T-helper 1 cell treated with Interleukin-12 subunit alpha and Interleukin-12 subunit beta and Interleukin-4 antibody, amounts not matched to agents 30 μg/mL and 1 μg/mL, for 36 hours (primary cell): ENCODE measurements around the gene RASAL2.
A peak's percentile ranks its signal among the peaks of the same experiment; 100 is the strongest.

Source experiments
- H3K27ac Mint-ChIP-seq: one replicate; pipeline ENCODE4 v1.8.0; 2021; ENCODE audit warnings: mild to moderate bottlenecking, mixed read lengths
- H3K27me3 Mint-ChIP-seq: one replicate; pipeline ENCODE4 v1.8.0; 2021; ENCODE audit warnings: low read depth, mixed read lengths
- H3K36me3 Mint-ChIP-seq: one replicate; pipeline ENCODE4 v1.8.0; 2021; ENCODE audit warnings: low read depth, mixed read lengths
- H3K4me1 Mint-ChIP-seq: one replicate; pipeline ENCODE4 v1.8.0; 2021; ENCODE audit warnings: low read depth, mixed read lengths
- H3K4me3 Mint-ChIP-seq: one replicate; pipeline ENCODE4 v1.8.0; 2021; ENCODE audit warnings: mild to moderate bottlenecking, moderate library complexity, mixed read lengths
- H3K9me3 Mint-ChIP-seq: one replicate; pipeline ENCODE4 v1.8.0; 2021; ENCODE audit warnings: mixed read lengths

The RASAL2 gene

DNA sequence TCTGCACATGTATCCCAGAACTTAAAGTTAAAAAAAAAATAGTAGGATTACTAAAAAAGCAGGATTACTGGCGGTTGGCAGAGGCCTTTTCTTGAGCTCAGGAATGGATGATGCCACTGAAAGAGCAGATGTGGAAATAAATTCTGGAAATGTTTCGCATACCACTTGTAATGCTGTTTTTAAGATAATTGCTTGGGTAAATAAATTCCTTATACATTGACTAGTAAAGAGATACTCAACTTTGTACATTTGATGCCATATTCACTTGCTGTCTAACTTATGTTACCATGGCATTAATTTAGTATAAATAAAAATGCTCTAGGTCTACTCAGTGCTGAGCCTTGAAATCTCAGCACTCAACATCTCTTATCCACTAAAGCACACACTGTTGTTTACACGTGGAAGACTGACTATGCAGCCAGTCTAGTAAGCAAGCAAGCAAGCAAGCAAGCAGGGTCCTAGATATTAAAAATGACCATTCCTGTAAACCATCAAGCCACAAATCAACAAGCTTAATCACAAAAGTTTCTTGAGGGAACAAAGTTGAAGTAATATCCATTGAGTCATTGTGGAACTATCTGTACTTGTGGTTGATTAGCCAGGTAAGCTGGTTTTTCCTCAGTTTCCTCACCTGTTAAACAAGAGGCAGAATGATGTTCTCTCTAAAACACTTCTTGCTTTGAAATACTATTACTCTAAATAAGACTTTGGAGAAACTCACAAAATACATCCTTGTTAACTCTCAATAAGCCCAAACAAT is 1.7 kb upstream of the RASAL2 start:
- H3K4me3 Mint-ChIP-seq, result no peak overlapping the region
- peaks cover 11% of the 10 kb centered on the region for H3K9me3 Mint-ChIP-seq
- peaks cover 45% of the 10 kb centered on the region for H3K27me3 Mint-ChIP-seq
- peaks cover 4% of the 10 kb centered on the region for H3K4me1 Mint-ChIP-seq
- peaks cover 6% of the 10 kb centered on the region for H3K36me3 Mint-ChIP-seq
- H3K27ac Mint-ChIP-seq, result no peak overlapping the region

DNA sequence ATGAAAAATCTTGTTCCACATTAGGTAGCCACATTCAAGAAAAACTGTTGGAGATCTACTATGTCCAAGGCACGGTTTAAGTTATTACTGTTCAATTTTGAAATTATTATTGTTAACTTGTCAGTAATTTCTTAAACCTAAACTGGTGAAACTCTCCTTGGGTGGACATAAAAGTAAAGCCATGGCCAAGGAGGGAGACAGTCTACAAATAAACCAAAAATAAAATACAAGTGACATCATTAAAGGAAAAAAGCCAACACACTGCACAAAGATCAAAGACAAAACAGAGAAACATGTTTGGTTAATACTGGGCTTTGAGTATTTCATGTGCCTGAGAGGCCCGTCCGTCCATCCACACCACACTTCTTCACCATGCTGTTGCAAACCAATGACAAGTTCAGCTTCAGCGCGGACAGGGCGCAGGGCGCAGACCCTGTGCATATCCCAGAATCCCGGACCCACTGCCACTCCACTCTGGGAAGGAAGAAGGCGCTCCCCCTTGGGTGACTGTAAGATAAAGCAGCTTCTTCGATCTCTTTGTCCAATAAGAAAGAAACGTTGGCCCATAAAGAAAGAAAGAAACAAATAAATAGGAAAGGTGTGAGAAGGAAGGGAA is 918 bp upstream of the RASAL2 start:
- H3K4me3 Mint-ChIP-seq, result peak overlapping the region; percentile 62
- H3K27me3 Mint-ChIP-seq, result peaks cover 47% of the 10 kb centered on the region
- no peak overlapping the region for H3K27ac Mint-ChIP-seq
- peaks cover 6% of the 10 kb centered on the region for H3K36me3 Mint-ChIP-seq
- H3K9me3 Mint-ChIP-seq, result peaks cover 11% of the 10 kb centered on the region
- H3K4me1 Mint-ChIP-seq, result peaks cover 4% of the 10 kb centered on the region

DNA sequence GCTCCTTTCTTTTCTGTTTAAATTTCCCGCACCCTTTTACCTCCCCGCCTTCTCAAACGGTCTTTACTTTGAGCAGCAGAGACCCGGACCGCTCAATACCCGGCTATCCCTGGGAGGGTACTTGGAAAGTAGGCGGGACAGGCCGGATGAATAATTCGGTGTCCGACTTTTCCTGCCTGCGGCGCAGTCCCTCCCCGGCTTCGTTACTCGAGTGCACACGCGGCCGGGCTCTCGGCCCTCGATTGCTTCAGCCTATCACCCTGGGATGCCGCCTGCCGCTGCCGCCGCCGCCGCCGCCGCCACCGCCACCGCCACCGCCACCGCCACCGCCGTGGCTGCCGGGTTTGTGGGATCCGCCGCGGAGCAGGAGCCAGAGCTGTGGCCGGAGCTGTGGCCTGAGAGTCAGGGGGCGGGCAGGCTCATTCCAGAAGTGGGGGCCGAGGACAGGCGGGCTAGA is 382 bp upstream of the RASAL2 start:
- no peak overlapping the region for H3K27ac Mint-ChIP-seq
- peaks cover 6% of the 10 kb centered on the region for H3K36me3 Mint-ChIP-seq
- peaks cover 4% of the 10 kb centered on the region for H3K4me1 Mint-ChIP-seq
- H3K27me3 Mint-ChIP-seq, result peaks cover 47% of the 10 kb centered on the region
- peaks cover 11% of the 10 kb centered on the region for H3K9me3 Mint-ChIP-seq
- peak overlapping the region; percentile 62 for H3K4me3 Mint-ChIP-seq

DNA sequence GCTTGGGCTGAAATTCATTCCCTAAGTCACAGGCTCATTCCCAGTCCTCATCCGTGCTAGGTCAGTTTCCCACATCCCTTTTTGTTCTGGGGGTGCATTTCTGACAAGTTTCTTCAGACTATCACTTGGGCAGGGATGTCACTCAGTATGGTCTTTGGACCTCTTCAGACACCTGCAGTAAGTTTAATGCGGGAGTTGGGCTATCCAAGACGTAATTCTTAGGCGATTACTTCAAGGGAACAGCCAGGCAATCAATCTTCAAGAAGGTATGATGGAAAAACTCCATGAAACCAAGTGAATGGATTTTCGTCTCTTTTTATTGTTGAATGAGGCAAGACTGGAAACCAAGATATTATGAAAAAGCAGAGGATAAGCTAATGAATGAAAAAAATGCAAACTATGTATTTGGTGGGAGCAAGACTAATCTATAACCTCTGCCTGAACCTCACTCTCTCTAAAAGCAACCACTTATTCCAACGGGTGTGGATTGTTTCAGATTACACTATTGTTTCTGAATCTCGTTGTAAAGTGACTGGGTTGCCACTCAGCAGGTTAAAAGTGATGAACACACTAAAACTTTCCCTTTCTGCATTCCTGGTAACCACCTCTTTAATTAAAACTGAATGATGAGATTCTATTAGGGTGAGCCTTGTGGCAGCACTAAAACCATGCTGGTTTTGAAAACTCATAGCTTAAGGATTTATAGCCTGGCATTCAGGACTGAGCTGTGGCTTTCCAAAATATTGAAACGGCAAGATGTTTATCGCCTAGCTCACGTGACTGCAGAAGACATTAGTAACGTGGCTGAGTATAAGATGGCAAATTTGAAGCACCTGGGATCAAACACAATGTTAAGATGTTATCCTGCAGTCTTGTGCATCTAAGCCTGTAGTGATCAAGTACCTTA is 1.1 kb downstream of the RASAL2 start:
- Mint-ChIP-seq H3K4me1 (peaks cover 4% of the 10 kb centered on the region), H3K9me3 (peaks cover 11% of the 10 kb centered on the region), H3K36me3 (peaks cover 6% of the 10 kb centered on the region), H3K27ac (no peak overlapping the region), H3K27me3 (peaks cover 47% of the 10 kb centered on the region), H3K4me3 (no peak overlapping the region)

DNA sequence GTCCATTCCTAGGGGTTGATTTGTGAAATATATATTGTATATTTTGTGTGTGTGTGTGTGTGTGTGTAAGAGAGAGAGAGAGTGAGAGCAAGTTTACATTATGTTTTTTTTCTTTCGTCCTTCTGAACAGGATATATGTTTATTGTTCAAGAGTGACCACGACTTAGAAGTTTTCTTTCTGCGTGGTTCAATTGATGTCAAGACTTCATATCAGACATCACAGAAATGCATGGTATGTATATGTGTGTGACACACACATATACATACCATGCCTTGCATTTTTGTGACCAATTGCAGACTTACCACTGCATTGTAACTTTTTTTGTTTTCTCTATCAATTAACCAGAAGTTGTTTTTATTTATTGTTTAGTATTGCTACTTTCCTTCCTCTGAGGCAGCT is 2.5 kb downstream of the RASAL2 start:
- H3K27me3 Mint-ChIP-seq, result peaks cover 45% of the 10 kb centered on the region
- peaks cover 10% of the 10 kb centered on the region for H3K9me3 Mint-ChIP-seq
- peaks cover 6% of the 10 kb centered on the region for H3K36me3 Mint-ChIP-seq
- H3K4me1 Mint-ChIP-seq, result peaks cover 4% of the 10 kb centered on the region
- no peak overlapping the region for H3K4me3 Mint-ChIP-seq
- H3K27ac Mint-ChIP-seq, result no peak overlapping the region

DNA sequence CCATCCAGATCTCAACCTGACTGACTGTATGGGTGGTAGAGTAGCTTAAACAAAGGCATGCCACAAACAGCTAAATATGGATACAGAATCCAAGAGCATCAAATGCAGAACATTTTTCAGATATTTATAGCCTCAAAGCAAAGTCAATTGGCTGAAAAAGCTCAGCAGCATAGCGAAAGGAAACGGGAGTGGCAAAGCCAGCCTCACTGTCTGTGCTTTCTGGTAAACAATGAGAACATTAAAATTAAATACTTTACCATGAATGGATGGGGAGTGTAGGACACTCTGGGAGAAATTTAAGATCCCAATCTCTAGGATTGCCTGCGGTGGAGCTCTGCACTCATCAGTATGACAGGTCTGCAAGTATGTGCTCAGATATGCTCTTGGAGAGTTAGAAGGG is 4.4 kb downstream of the RASAL2 start:
- H3K36me3 Mint-ChIP-seq, result peaks cover 4% of the 10 kb centered on the region
- peaks cover 31% of the 10 kb centered on the region for H3K27me3 Mint-ChIP-seq
- peaks cover 2% of the 10 kb centered on the region for H3K9me3 Mint-ChIP-seq
- no peak overlapping the region for H3K27ac Mint-ChIP-seq
- H3K4me3 Mint-ChIP-seq, result no peak overlapping the region
- peaks cover 2% of the 10 kb centered on the region for H3K4me1 Mint-ChIP-seq

DNA sequence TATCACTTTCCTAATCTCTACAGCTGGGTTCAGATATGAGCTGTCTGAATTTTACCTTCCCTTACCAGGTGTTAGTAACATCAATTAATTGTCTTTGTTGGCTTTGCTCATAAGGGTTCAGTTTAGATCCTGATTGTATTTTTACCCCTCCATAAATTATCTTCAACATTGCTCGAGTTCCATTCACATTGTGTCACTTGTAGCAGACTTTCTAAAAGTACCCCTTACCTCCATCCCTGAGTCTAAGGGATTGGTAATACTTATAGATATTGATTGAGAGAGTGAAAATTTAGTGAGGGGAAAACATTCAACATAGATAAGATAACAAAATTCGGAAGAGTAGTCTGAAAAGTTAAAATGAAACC is 7.3 kb downstream of the RASAL2 start:
- Mint-ChIP-seq H3K4me1 (no peaks in the 10 kb centered on the region), H3K36me3 (no peaks in the 10 kb centered on the region), H3K27ac (no peak overlapping the region), H3K27me3 (peaks cover 10% of the 10 kb centered on the region), H3K4me3 (no peak overlapping the region), H3K9me3 (no peaks in the 10 kb centered on the region)

DNA sequence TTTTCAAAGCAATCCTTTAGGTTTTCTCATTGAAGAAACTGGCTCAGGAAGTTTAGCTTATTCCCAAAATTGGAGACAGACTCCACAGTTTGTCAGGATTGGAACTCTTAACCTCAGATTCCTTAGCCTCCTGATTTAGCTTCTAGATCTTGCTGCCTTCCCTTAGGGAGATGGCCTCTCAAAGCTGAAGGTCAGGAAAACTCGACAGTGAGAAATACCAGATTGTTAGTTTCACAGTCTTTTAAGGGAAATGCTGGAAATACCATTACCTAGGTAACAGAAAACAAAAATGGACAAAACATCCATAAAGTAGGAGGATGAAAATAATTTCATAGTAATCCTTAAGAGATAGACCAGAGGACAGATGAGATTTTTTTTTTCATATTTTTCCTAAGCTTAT is 7.8 kb downstream of the RASAL2 start:
- H3K36me3 Mint-ChIP-seq, result no peaks in the 10 kb centered on the region
- H3K9me3 Mint-ChIP-seq, result no peaks in the 10 kb centered on the region
- peaks cover 7% of the 10 kb centered on the region for H3K27me3 Mint-ChIP-seq

DNA sequence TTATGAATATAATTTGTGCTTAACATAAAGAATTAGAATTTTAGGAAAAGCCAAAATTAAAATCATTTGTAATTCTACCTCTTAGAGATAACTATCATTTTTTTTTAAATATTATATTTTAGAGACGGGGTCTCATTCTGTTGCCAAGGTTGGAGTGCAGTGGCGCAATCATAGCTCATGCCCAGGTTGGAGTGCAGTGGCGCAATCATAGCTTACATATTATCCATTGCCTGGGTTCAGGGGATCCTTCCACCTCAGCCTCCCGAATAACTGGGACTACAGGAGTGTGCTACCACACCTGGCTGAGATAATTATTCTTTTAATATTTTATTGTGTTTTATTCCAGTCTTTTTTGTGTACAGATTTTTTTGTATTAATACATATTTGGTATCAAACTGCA is 8.3 kb downstream of the RASAL2 start:
- no peaks in the 10 kb centered on the region for H3K4me1 Mint-ChIP-seq
- no peaks in the 10 kb centered on the region for H3K9me3 Mint-ChIP-seq
- H3K27me3 Mint-ChIP-seq, result peaks cover 1% of the 10 kb centered on the region
- H3K27ac Mint-ChIP-seq, result no peak overlapping the region
- no peaks in the 10 kb centered on the region for H3K36me3 Mint-ChIP-seq
- H3K4me3 Mint-ChIP-seq, result no peak overlapping the region

More for the DNA sequence above, 7.8 kb downstream of the RASAL2 start:
- Mint-ChIP-seq H3K27ac (no peak overlapping the region), H3K4me1 (no peaks in the 10 kb centered on the region), H3K4me3 (no peak overlapping the region)

DNA sequence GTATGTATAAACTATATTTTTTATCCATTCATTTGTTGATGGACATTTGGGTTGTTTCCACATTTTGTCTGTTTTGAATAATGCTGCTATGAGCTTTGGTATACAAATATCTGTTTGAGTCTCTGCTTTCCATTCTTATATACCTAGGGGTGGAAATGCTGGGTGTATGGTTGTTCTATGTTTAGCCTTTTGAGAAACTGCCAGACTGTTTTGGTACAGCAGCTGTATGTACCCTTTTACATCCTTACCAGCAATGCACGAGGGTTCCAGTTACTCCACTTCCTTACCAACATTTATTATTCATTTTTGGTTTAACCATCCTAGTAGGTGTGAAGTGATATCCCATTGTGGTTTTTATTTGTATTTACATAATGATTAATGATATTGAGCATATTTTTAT is 13.9 kb downstream of the RASAL2 start:
- H3K36me3 Mint-ChIP-seq, result no peaks in the 10 kb centered on the region
- no peak overlapping the region for H3K27ac Mint-ChIP-seq
- no peaks in the 10 kb centered on the region for H3K4me1 Mint-ChIP-seq
- no peaks in the 10 kb centered on the region for H3K9me3 Mint-ChIP-seq
- H3K4me3 Mint-ChIP-seq, result no peak overlapping the region
- no peaks in the 10 kb centered on the region for H3K27me3 Mint-ChIP-seq

DNA sequence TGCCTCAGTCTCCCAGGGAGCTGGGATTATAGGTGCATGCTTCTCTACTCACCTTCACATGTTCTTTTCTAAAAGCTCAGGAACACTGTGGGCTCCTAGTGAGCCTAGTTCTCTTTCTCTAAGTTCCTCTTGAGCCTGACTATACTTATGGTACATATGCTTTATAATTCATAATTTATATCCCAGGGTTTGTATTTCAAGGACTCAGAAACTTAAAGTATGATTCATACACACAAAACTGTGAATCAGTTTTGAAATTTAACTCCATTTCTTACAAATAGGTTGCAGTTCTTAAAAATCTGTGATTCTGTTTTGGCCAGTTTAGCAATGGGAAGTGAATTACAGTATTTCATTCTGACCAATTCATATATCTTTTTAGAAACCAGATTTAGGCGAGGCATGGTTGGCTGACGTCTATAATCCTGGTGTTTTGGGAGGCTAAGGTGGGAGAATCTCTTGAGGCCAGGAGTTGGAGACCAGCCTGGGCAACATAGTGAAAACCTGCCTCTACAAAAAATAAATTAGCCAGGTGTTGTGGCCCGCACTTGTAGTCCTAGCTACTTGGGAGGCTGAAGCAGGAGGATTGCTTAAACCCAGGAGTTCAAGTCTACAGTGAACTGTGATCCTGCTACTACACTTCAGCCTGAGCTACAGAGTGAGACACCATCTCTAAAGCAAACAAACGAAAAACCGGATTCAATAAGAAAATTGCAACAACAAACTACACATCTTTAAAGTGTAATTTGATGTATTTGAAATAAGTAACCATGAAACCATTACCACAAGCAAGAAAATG is 15.6 kb downstream of the RASAL2 start:
- no peak overlapping the region for H3K4me3 Mint-ChIP-seq
- no peaks in the 10 kb centered on the region for H3K4me1 Mint-ChIP-seq

DNA sequence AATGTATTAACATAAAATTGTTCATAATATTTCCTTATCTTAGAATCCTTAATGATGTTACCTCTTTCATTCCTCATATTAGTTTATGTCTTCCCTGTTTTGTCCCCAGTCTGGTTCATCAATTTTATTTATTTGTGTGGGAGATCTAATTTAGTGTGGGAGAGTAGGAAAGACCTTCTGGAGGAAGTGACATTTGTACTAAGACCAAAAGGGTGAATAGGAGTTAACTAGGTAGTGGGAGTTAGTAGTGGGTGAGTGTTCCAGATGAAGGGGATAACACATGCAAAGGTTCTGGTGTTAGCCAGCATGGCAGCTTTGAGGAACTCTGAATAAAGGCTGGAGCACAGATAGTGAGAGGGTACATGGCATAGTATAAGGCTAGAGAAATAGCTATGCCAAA is 21.4 kb downstream of the RASAL2 start:
- no peaks in the 10 kb centered on the region for H3K36me3 Mint-ChIP-seq
- no peaks in the 10 kb centered on the region for H3K9me3 Mint-ChIP-seq
- H3K4me1 Mint-ChIP-seq, result no peaks in the 10 kb centered on the region
- H3K27me3 Mint-ChIP-seq, result no peaks in the 10 kb centered on the region
- no peak overlapping the region for H3K27ac Mint-ChIP-seq
- H3K4me3 Mint-ChIP-seq, result no peak overlapping the region

More for the DNA sequence above, 15.6 kb downstream of the RASAL2 start:
- Mint-ChIP-seq H3K9me3 (no peaks in the 10 kb centered on the region), H3K36me3 (no peaks in the 10 kb centered on the region), H3K27ac (no peak overlapping the region), H3K27me3 (no peaks in the 10 kb centered on the region)

DNA sequence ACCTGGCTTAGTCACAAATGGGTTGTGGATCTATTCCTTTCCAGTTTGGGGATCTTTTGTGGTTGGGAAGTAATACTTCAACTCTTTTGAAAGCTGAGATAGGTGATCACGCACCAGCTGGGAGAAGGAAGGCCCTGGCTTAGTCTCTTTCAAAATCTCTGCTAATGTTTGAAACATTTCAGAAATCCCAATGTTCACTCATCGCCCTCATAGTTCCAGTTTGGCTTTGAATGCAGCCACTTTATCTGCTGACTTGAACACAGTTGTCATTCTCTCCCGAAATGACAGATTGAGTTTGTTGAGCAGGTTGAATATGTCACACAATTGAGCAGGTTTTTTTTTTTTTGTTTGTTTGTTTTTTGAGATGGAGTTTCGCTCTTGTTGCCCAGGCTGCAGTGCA is 24.6 kb downstream of the RASAL2 start:
- no peaks in the 10 kb centered on the region for H3K4me1 Mint-ChIP-seq
- H3K4me3 Mint-ChIP-seq, result no peak overlapping the region
- H3K27ac Mint-ChIP-seq, result no peak overlapping the region
- no peaks in the 10 kb centered on the region for H3K27me3 Mint-ChIP-seq
- no peaks in the 10 kb centered on the region for H3K9me3 Mint-ChIP-seq
- H3K36me3 Mint-ChIP-seq, result no peaks in the 10 kb centered on the region

DNA sequence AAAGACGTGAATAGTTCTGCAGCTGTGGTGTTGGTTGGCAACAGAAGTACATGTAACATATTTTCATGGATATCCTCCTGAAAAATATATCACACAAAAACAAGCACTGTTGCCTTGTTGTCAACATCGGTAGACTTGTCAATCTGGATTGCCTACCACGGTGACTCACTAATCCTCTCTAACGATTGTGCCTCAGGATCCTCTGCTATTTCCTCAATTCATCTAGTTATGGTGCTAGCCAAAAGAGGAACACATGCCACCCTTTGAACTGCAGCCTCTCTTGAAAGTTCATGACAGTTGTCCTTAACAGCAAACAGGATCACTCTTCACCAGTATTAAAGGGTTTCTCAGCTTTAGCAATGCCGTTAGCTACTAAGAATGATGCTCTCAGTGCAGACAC is 25.7 kb downstream of the RASAL2 start:
- H3K4me3 Mint-ChIP-seq, result no peak overlapping the region
- no peak overlapping the region for H3K27ac Mint-ChIP-seq
- no peaks in the 10 kb centered on the region for H3K4me1 Mint-ChIP-seq
- H3K9me3 Mint-ChIP-seq, result no peaks in the 10 kb centered on the region
- H3K36me3 Mint-ChIP-seq, result no peaks in the 10 kb centered on the region
- H3K27me3 Mint-ChIP-seq, result no peaks in the 10 kb centered on the region
